HG03354 (cell line): Measurements from ENCODE around the gene AFMID.
"Not testable (repeated sequence)": the region's sequence is repeated elsewhere in the genome, so short reads cannot be mapped to it uniquely, and the experiment has no call there.

Experiments used
- ATAC-seq: cut with Tn5 transposase; IDR thresholded peaks from one replicate; pipeline ENCODE4 v1.9.1; 2021; ENCODE audit warnings: mild to moderate bottlenecking; ENCODE audit not compliant: unreplicated experiment, poor library complexity, severe bottlenecking

The AFMID gene

GRCh38 chr17:78186692-78187595 lies at the start of gene AFMID, which contains the start of gene TK1:
TSS of gene AFMID (plus strand) at chr17:78187362. CDS start at chr17:78187371, 9 bp downstream.
TSS of gene TK1 (minus strand) at chr17:78187052. CDS start at chr17:78186994, 58 bp downstream.
- ATAC-seq, result peak; percentile 93

GRCh38 chr17:78137392-78138203 lies 49.6 kb upstream of the AFMID start:
- ATAC-seq, result no peak

- no peak for ATAC-seq
These were observed 48.7 kb upstream of the AFMID start for GRCh38 chr17:78138204-78139060.

- ATAC-seq, result not testable (repeated sequence)
These were observed 47.3 kb upstream of the AFMID start for GRCh38 chr17:78139861-78140168.

GRCh38 chr17:78140169-78141051 lies 46.8 kb upstream of the AFMID start:
- peak; percentile 84 for ATAC-seq

- no peak for ATAC-seq
These were observed 45.6 kb upstream of the AFMID start for GRCh38 chr17:78141437-78142118.

- ATAC-seq, result no peak
These were observed 44.9 kb upstream of the AFMID start for GRCh38 chr17:78142119-78142861.

GRCh38 chr17:78143214-78144146 lies 43.7 kb upstream of the AFMID start:
- ATAC-seq, result no peak

- ATAC-seq, result no peak
These were observed 42.9 kb upstream of the AFMID start for GRCh38 chr17:78144147-78144719.

GRCh38 chr17:78144736-78145641 lies 42.2 kb upstream of the AFMID start:
- ATAC-seq, result no peak

- no peak for ATAC-seq
These were observed 40.7 kb upstream of the AFMID start for GRCh38 chr17:78146471-78146869.

GRCh38 chr17:78146881-78147280 lies 40.3 kb upstream of the AFMID start:
- ATAC-seq, result no peak

- ATAC-seq, result peak; percentile 46
These were observed 39.7 kb upstream of the AFMID start for GRCh38 chr17:78147315-78147998.

- ATAC-seq, result no peak
These were observed 38.7 kb upstream of the AFMID start for GRCh38 chr17:78148286-78149016.
